ENCODE results near the gene CROCC. TPM values are rescaled to one million over a fixed set of nuclear protein-coding genes. Genes with fewer than 3 reads are reported as not detected.
A peak's percentile ranks its signal among the peaks of the same experiment; 100 is the strongest.

CROCC gene
- total and polyA plus RNA-seq, 2 experiments from 2014 or later: 15.1 to 106 TPM

- no peak for TF ChIP-seq ZNF462 (CRISPR knock-in tag; IDR thresholded peaks at IDR 0.05)
- no peak for TF ChIP-seq CREB1 (CRISPR knock-in tag; IDR thresholded peaks at IDR 0.05; ENCODE audit: low read depth)
- no peak for TF ChIP-seq ETS1 (IDR thresholded peaks at IDR 0.05)
- TF ChIP-seq EZH2phosphoT487 (IDR thresholded peaks at IDR 0.05; ENCODE audit: unreplicated experiment): no peak
- no peak for TF ChIP-seq NANOG (IDR thresholded peaks at IDR 0.05; ENCODE audit: borderline replicate concordance)
These were observed 18.3 kb upstream of the CROCC start (continued) for GRCh38 chr1:16903458-16903796.

GRCh38 chr1:16904560-16905109 lies 17.1 kb upstream of the CROCC start:
- DNase-seq (ENCODE audit: low spot score) (peak; percentile 100), ATAC-seq (peak; percentile 94)
- no peaks in the 10 kb centered on the region for H3K9me2 ChIP-seq (ENCODE audit: insufficient read depth)
- no peaks in the 10 kb centered on the region for H3K79me2 ChIP-seq (replicated peaks; ENCODE audit: insufficient read depth)
- peak overlapping the region; percentile 56 for H3K4me3 ChIP-seq
- peak overlapping the region; percentile 82 for H3K4me2 ChIP-seq
- Mint-ChIP-seq H3K9me3 (peaks cover 8% of the 10 kb centered on the region; the same call in 2 of the 3 replicates), H3K4me1 (peaks cover 21% of the 10 kb centered on the region), H3K27ac (no peak overlapping the region), H3K27me3 (ENCODE audit: insufficient read depth, low read depth, poor library complexity) (peaks cover 13% of the 10 kb centered on the region), H3K36me3 (ENCODE audit: low read depth) (no peaks in the 10 kb centered on the region; the same call in 2 of the 3 replicates), H3K4me3 (no peak overlapping the region)
- no peaks in the 10 kb centered on the region for H4K20me1 ChIP-seq (replicated peaks; ENCODE audit: insufficient read depth)
- H3K4me1 ChIP-seq (ENCODE audit: insufficient read depth): peaks cover 9% of the 10 kb centered on the region
- peak overlapping the region; percentile 98 for H3K27ac ChIP-seq (ENCODE audit: low read depth)
- peaks cover 12% of the 10 kb centered on the region for H3F3A ChIP-seq (replicated peaks; ENCODE audit: low read depth)
- TF ChIP-seq POLR2AphosphoS5 (IDR thresholded peaks at IDR 0.05; ENCODE audit: low read depth) (peak; percentile 90; the same call in 1 of the 2 replicates), CREB1 (CRISPR knock-in tag; IDR thresholded peaks at IDR 0.05; ENCODE audit: low read depth) (peak; percentile 95), JUNB (IDR thresholded peaks at IDR 0.05; ENCODE audit: unreplicated experiment) (no peak), STAT1 (IDR thresholded peaks at IDR 0.05; ENCODE audit: unreplicated experiment) (no peak), NANOG (IDR thresholded peaks at IDR 0.05; ENCODE audit: borderline replicate concordance) (0 out of 2 replicates have a peak, but pooled peaks have one; percentile 4), CTCF (conservative IDR thresholded peaks at IDR 0.05; ENCODE audit: low read depth in 2 of 2) (no peak)
- no peaks in the 10 kb centered on the region for H3K36me3 ChIP-seq (ENCODE audit: insufficient read depth)
- H3K27me3 ChIP-seq (ENCODE audit: insufficient read depth): no peaks in the 10 kb centered on the region
- 0 out of 2 replicates have a peak overlapping the region, but pooled peaks have one; percentile 1 for H2AFZ ChIP-seq
